Measurements from ENCODE around the gene LZIC. TPM values are rescaled to one million over a fixed set of nuclear protein-coding genes. Genes with fewer than 3 reads are reported as not detected.

LZIC gene
- polyA plus RNA-seq, 1 of the 3 experiments (the other 2 are of a cell fraction): 9.6 TPM

GRCh38 chr1:9960706-9961562 lies 17.7 kb upstream of the LZIC start:
- Histone ChIP-seq H3K4me1 (ENCODE audit: control insufficient read depth in 1 of 2, insufficient read depth in 2 of 2, low read depth in 1 of 2, low read length in 1 of 2) (peaks cover 0 to 5% of the 10 kb centered on the region in 2 experiments; a peak in 1 of 4 replicates), H3K36me3 (replicated peaks in 1 of 2; ENCODE audit: control insufficient read depth in 1 of 2, insufficient read depth in 2 of 2, low read length in 1 of 2) (no peaks in the 10 kb centered on the region), H3K9me2 (no peaks in the 10 kb centered on the region), H3K79me2 (ENCODE audit: insufficient read depth) (no peaks in the 10 kb centered on the region), H4K20me1 (ENCODE audit: insufficient read depth) (no peaks in the 10 kb centered on the region), H3K4me3 (ENCODE audit: low read depth in 2 of 2, low read length in 1 of 2) (no peak overlapping the region), H2AFZ (ENCODE audit: low read depth) (no peak overlapping the region), H3K27me3 (ENCODE audit: insufficient read depth) (no peaks in the 10 kb centered on the region), H3K9me3 (no peaks in the 10 kb centered on the region), H3K9ac (no peak overlapping the region), H3F3A (replicated peaks; ENCODE audit: insufficient read depth) (no peaks in the 10 kb centered on the region), H3K27ac (ENCODE audit: low read depth in 2 of 2, low read length in 1 of 2) (no peak overlapping the region), H3K4me2 (no peak overlapping the region)
- 93% methylated on average over 10 of the region's 12 CpGs for WGBS (ENCODE audit: low lambda C conversion rate)
- no peak for DNase-seq
- ChIA-PET POLR2A (interaction anchor here (1.0 kb wide), 1 partner anchor 18 kb away, joined by 4 read pairs; the partner anchor contains the start of genes LZIC and NMNAT1), CTCF (interaction anchor here (0.8 to 2.2 kb wide), 4 partner anchors 10 to 249 kb away, joined by 3 to 18 read pairs (median 4); partner anchors contain the start of genes KIF1B and UBE4B)
- no peak for TF ChIP-seq PBX3 (IDR thresholded peaks at IDR 0.05)
- no peak for TF ChIP-seq GATA2 (CRISPR knock-in tag; IDR thresholded peaks at IDR 0.05)
- TF ChIP-seq RCOR1 (IDR thresholded peaks at IDR 0.05; ENCODE audit: low read length): no peak
- no peak for TF ChIP-seq MEF2A (IDR thresholded peaks at IDR 0.05; ENCODE audit: borderline replicate concordance, low read depth)
- TF ChIP-seq POLR2AphosphoS5 (IDR thresholded peaks at IDR 0.05; ENCODE audit: low read depth, low read length): no peak
- no peak for TF ChIP-seq RAD21 (IDR thresholded peaks at IDR 0.05; ENCODE audit: low read length)
- TF ChIP-seq NFIC (IDR thresholded peaks at IDR 0.05; ENCODE audit: borderline replicate concordance): no peak
- TF ChIP-seq FOSL2 (IDR thresholded peaks at IDR 0.05; ENCODE audit: borderline replicate concordance, low read depth): no peak

- H3K36me3 ChIP-seq (replicated peaks in 1 of 2; ENCODE audit: control insufficient read depth in 1 of 2, insufficient read depth in 2 of 2, low read length in 1 of 2): no peaks in the 10 kb centered on the region
- TF ChIP-seq TAF1 (IDR thresholded peaks at IDR 0.05; ENCODE audit: borderline replicate concordance, low read depth, low read length) (no peak), RXRA (IDR thresholded peaks at IDR 0.05; ENCODE audit: borderline replicate concordance, low read depth) (no peak), MXI1 (IDR thresholded peaks at IDR 0.05; ENCODE audit: low read depth, low read length) (no peak), SIN3A (IDR thresholded peaks at IDR 0.05; ENCODE audit: borderline replicate concordance, low read depth, low read length) (no peak), REST (IDR thresholded peaks at IDR 0.05; ENCODE audit: low read depth, low read length) (no peak), CHD2 (IDR thresholded peaks at IDR 0.05; ENCODE audit: low read length, partially characterized antibody) (no peak), RAD21 (IDR thresholded peaks at IDR 0.05; ENCODE audit: low read length) (no peak), FOXM1 (IDR thresholded peaks at IDR 0.05; ENCODE audit: low read depth) (no peak), GABPA (IDR thresholded peaks at IDR 0.05; ENCODE audit: low read depth) (no peak), YY1 (IDR thresholded peaks at IDR 0.05; ENCODE audit: low read depth) (no peak), MEF2A (IDR thresholded peaks at IDR 0.05; ENCODE audit: borderline replicate concordance, low read depth) (no peak), SMC3 (IDR thresholded peaks at IDR 0.05; ENCODE audit: low read depth, low read length) (no peak), MAX (IDR thresholded peaks at IDR 0.05; ENCODE audit: low read depth) (no peak)
- no peak overlapping the region for H3K9ac ChIP-seq
- no peak overlapping the region for H3K27ac ChIP-seq (ENCODE audit: low read depth in 2 of 2, low read length in 1 of 2)
- H3K9me3 ChIP-seq: no peaks in the 10 kb centered on the region
- H3K79me2 ChIP-seq (ENCODE audit: insufficient read depth): no peaks in the 10 kb centered on the region
- H3K4me1 ChIP-seq (ENCODE audit: control insufficient read depth in 1 of 2, insufficient read depth in 2 of 2, low read depth in 1 of 2, low read length in 1 of 2): peaks cover 0 to 5% of the 10 kb centered on the region in 2 experiments; a peak in 1 of 4 replicates
- no peaks in the 10 kb centered on the region for H3K9me2 ChIP-seq
- H3F3A ChIP-seq (replicated peaks; ENCODE audit: insufficient read depth): no peaks in the 10 kb centered on the region
- ChIA-PET CTCF (interaction anchor here (2.2 kb wide), 1 partner anchor 9 kb away, joined by 18 read pairs; no protein-coding TSS in a partner anchor), POLR2A (no interaction called here)
- DNase-seq: no peak
- no peak overlapping the region for H2AFZ ChIP-seq (ENCODE audit: low read depth)
- 96% methylated on average over 4 of the region's 4 CpGs for WGBS (ENCODE audit: low lambda C conversion rate)
- no peak overlapping the region for H3K4me3 ChIP-seq (ENCODE audit: low read depth in 2 of 2, low read length in 1 of 2)
- H3K27me3 ChIP-seq (ENCODE audit: insufficient read depth): no peaks in the 10 kb centered on the region
- H3K4me2 ChIP-seq: no peak overlapping the region
- no peaks in the 10 kb centered on the region for H4K20me1 ChIP-seq (ENCODE audit: insufficient read depth)
Measured at GRCh38 chr1:9960011-9960410, 16.8 kb upstream of the LZIC start.

Measured in SK-N-SH (cell line).